Pancreas (tissue), 10 donors: ENCODE measurements around the gene BRD9. TPM values are rescaled to one million over a fixed set of nuclear protein-coding genes. Genes with fewer than 3 reads are reported as not detected.

Source experiments
- ATAC-seq, 4 donors: fragments of 200-7000 bp; cut with Tn5 transposase; one replicate each; pipeline versions ENCODE4 v1.8.0 to v1.9.1; 2020; ENCODE audit warnings: mild to moderate bottlenecking in 4 of 4, moderate library complexity in 4 of 4
- DNase-seq, 6 donors: peaks; one replicate each; pipeline ENCODE4 v3.0.0-alpha.2; 2020
- FAIRE-seq: peaks from 2 replicates; lab custom pipeline; 2012; peaks lifted over from hg19 to GRCh38; lab: Jason Lieb, UNC
- H3K27ac ChIP-seq, 4 donors: fragments of 200-600 bp; sonication (generic); 1 replicate in 3 of 4; 2 replicates in 1 of 4; pipeline versions ENCODE4 v1.5.0 to v1.8.0; 2020
- H3K27me3 ChIP-seq, 4 donors: fragments of 200-600 bp; one replicate each; pipeline ENCODE4 v1.8.0; 2021
- H3K36me3 ChIP-seq, 3 donors: fragments of 200-600 bp; sonication (generic) in 1 of 3; one replicate each; pipeline versions ENCODE4 v1.5.0 to v1.8.0; 2020 to 2021
- H3K4me1 ChIP-seq, 3 donors: fragments of 200-600 bp; one replicate each; pipeline ENCODE4 v1.8.0; 2021
- H3K4me3 ChIP-seq, 4 donors: fragments of 200-600 bp; sonication (generic) in 2 of 4; one replicate each; pipeline versions ENCODE4 v1.5.0 to v1.8.0; 2020 to 2021
- H3K9me3 ChIP-seq, 4 donors: fragments of 200-600 bp; one replicate each; pipeline ENCODE4 v1.8.0; 2021
- WGBS, 2 donors: extraction: QIAGEN DNeasy Blood & Tissue Kit; methylation state at CpG; one replicate each; pipeline ENCODE4 v1.1.7; 2013; 5-methylcytosine and 5-hydroxymethylcytosine counted together
- intact Hi-C, 3 donors: fragments of 100-400 bp; cut with DNase I; formaldehyde crosslinking; loops; one replicate each; pipeline versions ENCODE4 v1.11.1 to v1.14.2; 2022
- polyA plus RNA-seq, 2 donors: library from polyadenylated mRNA; stranded (reverse); fragments of 200-250 nt; gene quantifications; one replicate each; pipeline ENCODE4 v1.2.3, GENCODE V29; 2013
- total RNA-seq, 6 donors: library from RNA; stranded (reverse); fragmentation: NEBNext Ultra II Directional in 4 of 6; extraction: Animal tissue kit (Norgen Biotek cat#: 25700) in 4 of 6; gene quantifications; one replicate each; pipeline versions ENCODE4 v1.2.1 to v1.2.4, GENCODE V29; 2021 to 2023
- TF ChIP-seq, protein P1 (sequence below), 4 donors: fragments of 200-600 bp; sonication (generic) in 3 of 4; IDR thresholded peaks; one replicate each; pipeline versions ENCODE4 v1.5.0 to v1.8.0; 2021; ENCODE audit warnings: antibody characterized with exemption in 4 of 4
- donor health status: healthy with polysubstance abuse.
- donor health status: DM: no; HTN: no; CAD: no; lungs with moderate emphysema.
- donor health status: DM: no; HTN: no; CAD: no.
- donor health status: control.
- donor health status: control.
- donor health status: Bipolar disorder and iron deficiency.
- donor health status: DM: yes; HTN: yes; CAD: no.
- donor health status: DM: no; HTN: no; CAD: no.
- donor health status: DM: no; HTN: no; CAD: no.
- donor health status: DM: yes; HTN: yes; CAD: no.

Gene BRD9
- total and polyA plus RNA-seq, 8 donors = 11.3 to 38.5 (median 17.5) TPM

DNA sequence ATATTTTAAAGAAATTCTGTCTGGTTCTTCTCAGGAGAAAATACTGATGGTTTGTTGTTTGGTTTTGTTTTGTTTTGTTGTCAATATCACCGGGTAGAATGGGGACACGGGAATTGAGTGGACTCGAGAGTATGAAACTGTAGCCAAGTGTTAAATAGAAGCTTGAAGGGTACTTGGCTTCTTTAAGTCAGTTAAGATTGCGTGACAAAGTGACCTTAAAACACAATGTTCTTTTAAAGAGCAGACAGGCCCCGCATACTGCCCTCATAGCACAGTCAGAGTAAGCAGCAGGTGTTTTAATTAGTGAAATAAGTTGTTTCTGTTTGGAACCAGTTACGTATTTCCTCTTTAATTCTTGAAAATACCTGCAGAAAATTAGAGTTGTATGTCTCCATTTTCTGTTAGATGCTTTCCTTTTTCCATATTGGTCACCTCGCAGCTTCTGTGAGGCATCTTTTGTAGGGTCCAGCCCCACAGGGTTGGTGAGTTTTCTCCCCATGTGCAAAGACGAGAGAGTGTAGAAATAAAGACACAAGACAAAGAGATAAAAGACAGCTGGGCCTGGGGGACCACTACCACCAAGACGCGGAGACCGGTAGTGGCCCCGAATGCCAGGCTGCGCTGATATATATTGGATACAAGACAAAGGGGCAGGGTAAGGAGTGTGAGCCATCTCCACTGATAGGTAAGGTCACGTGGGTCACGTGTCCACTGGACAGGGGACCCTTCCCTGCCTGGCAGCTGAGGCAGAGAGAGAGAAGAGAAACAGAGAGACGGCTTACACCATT lies 9.7 kb upstream of the BRD9 start:
- no peaks in the 10 kb centered on the region for H3K4me1 ChIP-seq
- ATAC-seq (no peak), DNase-seq (peak in 2 of 6 donors; percentile 6 to 14), FAIRE-seq (no peak)
- TF ChIP-seq, protein P1, sequence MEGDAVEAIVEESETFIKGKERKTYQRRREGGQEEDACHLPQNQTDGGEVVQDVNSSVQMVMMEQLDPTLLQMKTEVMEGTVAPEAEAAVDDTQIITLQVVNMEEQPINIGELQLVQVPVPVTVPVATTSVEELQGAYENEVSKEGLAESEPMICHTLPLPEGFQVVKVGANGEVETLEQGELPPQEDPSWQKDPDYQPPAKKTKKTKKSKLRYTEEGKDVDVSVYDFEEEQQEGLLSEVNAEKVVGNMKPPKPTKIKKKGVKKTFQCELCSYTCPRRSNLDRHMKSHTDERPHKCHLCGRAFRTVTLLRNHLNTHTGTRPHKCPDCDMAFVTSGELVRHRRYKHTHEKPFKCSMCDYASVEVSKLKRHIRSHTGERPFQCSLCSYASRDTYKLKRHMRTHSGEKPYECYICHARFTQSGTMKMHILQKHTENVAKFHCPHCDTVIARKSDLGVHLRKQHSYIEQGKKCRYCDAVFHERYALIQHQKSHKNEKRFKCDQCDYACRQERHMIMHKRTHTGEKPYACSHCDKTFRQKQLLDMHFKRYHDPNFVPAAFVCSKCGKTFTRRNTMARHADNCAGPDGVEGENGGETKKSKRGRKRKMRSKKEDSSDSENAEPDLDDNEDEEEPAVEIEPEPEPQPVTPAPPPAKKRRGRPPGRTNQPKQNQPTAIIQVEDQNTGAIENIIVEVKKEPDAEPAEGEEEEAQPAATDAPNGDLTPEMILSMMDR (IDR thresholded peaks at IDR 0.05) = no peak
- no peaks in the 10 kb centered on the region for H3K36me3 ChIP-seq
- H3K4me3 ChIP-seq = no peak overlapping the region
- no peak overlapping the region for H3K27ac ChIP-seq
- WGBS, 2 donors = 84 to 89% methylated on average over 16 of the region's 16 CpGs
- H3K27me3 ChIP-seq = no peaks in the 10 kb centered on the region
- intact Hi-C loops = loop anchor here in 2 of 3 donors (5.0 kb wide), 1 partner anchor 230 kb away; no protein-coding TSS in a partner anchor
- H3K9me3 ChIP-seq = no peaks in the 10 kb centered on the region

DNA sequence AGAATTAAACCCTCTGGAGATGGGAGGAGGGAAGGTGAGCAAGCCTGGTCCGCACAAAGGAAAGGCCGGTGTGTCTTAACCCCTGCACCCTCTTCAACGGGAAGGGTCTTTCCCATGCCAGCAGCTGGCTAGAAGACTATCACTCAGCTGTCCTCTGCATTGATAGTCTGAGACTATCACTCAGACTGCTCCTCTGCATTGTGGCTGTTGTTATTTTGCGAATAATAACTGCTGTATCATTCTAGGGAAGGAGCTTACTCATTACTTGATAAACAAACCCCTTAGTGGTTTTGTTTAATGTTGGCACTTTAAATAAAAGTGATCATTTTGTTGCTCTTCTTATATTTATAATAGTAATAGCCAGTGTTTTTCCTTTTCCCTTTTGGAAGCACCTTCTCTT lies 8.2 kb upstream of the BRD9 start:
- H3K9me3 ChIP-seq = no peaks in the 10 kb centered on the region
- H3K27me3 ChIP-seq = no peaks in the 10 kb centered on the region
- TF ChIP-seq, protein P1 (IDR thresholded peaks at IDR 0.05) = no peak
- DNase-seq (no peak), ATAC-seq (no peak), FAIRE-seq (no peak)
- no peaks in the 10 kb centered on the region for H3K4me1 ChIP-seq
- H3K4me3 ChIP-seq = no peak overlapping the region
- intact Hi-C loops = loop anchor here in 2 of 3 donors (5.0 kb wide), 1 partner anchor 228 kb away; no protein-coding TSS in a partner anchor
- H3K36me3 ChIP-seq = no peaks in the 10 kb centered on the region
- no peak overlapping the region for H3K27ac ChIP-seq
- WGBS, 2 donors = 88 to 93% methylated on average over 4 of the region's 4 CpGs

DNA sequence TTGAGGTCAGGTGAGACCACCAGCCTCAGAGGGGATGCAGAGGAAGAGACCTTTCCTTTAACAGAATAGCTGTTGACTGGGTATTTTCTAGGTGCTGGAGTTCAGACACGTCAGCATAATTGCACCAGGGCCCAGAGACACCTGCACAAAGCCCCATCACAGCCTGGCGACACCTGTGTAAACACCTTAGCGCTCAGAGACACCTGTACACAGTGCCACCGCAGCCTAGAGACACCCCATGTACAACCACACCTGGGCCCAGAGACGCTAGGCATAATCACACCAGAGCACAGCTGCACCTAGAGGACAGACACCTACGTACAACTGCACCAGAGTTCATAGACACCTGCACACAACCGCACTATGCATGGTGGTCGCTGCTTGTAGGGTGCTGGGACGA lies 1.1 kb upstream of the BRD9 start:
- TF ChIP-seq, protein P1 (IDR thresholded peaks at IDR 0.05) = no peak
- DNase-seq (no peak), FAIRE-seq (no peak), ATAC-seq (no peak)
- intact Hi-C loops = no loop called here
- 49 to 50% methylated on average over 9 of the region's 9 CpGs for WGBS, 2 donors
- H3K27ac ChIP-seq = no peak overlapping the region
- peak overlapping the region in 1 of 4 donors; percentile 84 for H3K4me3 ChIP-seq
- no peaks in the 10 kb centered on the region for H3K27me3 ChIP-seq
- H3K9me3 ChIP-seq = no peaks in the 10 kb centered on the region
- H3K36me3 ChIP-seq = peaks cover 0 to 7% (median 0%) of the 10 kb centered on the region in 3 donors
- H3K4me1 ChIP-seq = peaks cover 0 to 10% (median 5%) of the 10 kb centered on the region in 3 donors

DNA sequence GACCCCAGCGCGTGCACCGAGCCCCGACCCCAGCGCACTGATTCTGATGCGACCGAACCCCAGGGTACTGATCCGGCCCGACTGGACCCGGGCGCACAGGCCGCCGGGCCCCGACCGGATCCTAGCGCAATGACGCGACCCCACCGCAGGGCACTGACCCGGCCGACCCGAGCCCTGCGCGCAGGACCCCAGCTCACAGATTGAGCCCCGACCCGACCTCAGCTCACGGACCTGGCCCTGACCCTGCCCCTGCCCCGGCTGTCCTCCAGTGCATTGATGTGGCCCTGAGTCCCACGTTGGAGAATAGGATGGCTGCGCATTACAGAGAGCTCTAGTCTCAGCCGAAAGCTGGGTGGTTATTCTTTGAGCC lies 521 bp upstream of the BRD9 start:
- no peaks in the 10 kb centered on the region for H3K27me3 ChIP-seq
- WGBS, 2 donors = 1 to 2% methylated on average over 23 to 31 of the region's 31 CpGs
- peaks cover 0 to 13% (median 0%) of the 10 kb centered on the region in 3 donors for H3K36me3 ChIP-seq
- intact Hi-C loops = no loop called here
- peak overlapping the region; percentile 52 to 84 (median 67) for H3K4me3 ChIP-seq
- no peak overlapping the region for H3K27ac ChIP-seq
- no peaks in the 10 kb centered on the region for H3K9me3 ChIP-seq
- FAIRE-seq (no peak), DNase-seq (peak in 1 of 6 donors; percentile 72), ATAC-seq (no peak)
- TF ChIP-seq, protein P1 (IDR thresholded peaks at IDR 0.05) = no peak
- peaks cover 0 to 10% (median 5%) of the 10 kb centered on the region in 3 donors for H3K4me1 ChIP-seq
